ENCODE measurements around the gene CENPX. TPM values are rescaled to one million over a fixed set of nuclear protein-coding genes. Genes with fewer than 3 reads are reported as not detected.

CENPX gene
- polyA plus RNA-seq, 2 donors, result 86.8 to 117 TPM

DNA sequence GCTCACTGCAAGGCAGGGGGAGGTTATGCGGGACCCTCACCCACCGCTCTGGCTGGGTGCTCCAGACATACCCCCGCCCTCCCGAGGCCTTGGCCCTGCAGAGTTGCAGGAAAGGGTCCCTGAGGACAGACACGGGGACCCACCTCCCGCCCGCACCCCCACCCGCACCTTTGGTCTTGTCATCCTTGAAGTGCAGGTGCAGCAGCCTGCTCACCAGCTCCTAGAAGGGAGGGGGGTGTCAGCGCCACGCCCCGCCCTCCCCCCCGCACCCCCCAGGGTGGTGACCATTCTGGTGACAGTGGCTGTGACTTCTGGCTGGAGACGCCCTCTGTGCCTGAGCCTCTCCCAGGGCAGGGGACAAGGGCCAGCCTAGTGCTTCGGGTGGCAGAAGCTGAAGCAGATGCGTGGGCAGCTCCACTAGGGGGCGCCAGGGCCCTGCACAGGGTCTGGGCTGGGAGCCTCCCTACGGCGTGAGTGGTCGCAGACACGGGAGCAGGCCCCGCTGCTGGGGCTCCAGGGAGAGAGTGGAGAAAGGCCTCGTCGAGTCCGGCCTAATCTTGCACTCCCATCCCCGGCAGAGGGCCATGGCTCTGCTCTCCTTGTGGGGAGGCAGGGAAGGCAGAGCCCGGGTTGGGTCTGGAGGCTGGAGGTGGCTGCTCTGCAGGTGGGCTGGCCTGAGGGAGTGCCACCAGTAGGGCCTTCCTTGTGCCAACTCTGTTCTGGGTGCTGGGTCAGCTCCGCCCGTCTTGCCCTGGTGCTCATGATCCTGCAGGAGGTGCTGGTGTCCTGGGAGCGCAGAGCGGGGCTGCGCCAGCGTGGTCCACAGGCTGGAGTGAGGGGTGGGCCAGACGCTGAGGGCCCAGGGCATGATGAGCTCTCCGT lies 2.7 kb downstream of the CENPX start:
- H3K36me3 ChIP-seq (ENCODE audit: control insufficient read depth in 2 of 2, insufficient read depth in 2 of 2, low read length in 1 of 2), result no peaks in the 10 kb centered on the region
- H3K9me3 ChIP-seq (ENCODE audit: control insufficient read depth in 2 of 2, insufficient read depth in 1 of 2, low read depth in 1 of 2, low read length in 1 of 2), result no peaks in the 10 kb centered on the region
- H3K4me1 ChIP-seq (ENCODE audit: control insufficient read depth in 2 of 2, insufficient read depth in 2 of 2, low read length in 1 of 2), result peaks cover 2 to 24% of the 10 kb centered on the region in 2 donors
- H3K27ac ChIP-seq (ENCODE audit: low read depth in 2 of 2, low read length in 1 of 2), result no peak overlapping the region
- H3K27me3 ChIP-seq (ENCODE audit: control insufficient read depth in 1 of 2, insufficient read depth in 2 of 2, low read length in 2 of 2), result no peaks in the 10 kb centered on the region
- H3K4me3 ChIP-seq (ENCODE audit: low read depth in 1 of 2, low read length in 2 of 2), result no peak overlapping the region
- WGBS, 2 donors, result 60 to 65% methylated on average over 32 to 34 of the region's 34 CpGs

DNA sequence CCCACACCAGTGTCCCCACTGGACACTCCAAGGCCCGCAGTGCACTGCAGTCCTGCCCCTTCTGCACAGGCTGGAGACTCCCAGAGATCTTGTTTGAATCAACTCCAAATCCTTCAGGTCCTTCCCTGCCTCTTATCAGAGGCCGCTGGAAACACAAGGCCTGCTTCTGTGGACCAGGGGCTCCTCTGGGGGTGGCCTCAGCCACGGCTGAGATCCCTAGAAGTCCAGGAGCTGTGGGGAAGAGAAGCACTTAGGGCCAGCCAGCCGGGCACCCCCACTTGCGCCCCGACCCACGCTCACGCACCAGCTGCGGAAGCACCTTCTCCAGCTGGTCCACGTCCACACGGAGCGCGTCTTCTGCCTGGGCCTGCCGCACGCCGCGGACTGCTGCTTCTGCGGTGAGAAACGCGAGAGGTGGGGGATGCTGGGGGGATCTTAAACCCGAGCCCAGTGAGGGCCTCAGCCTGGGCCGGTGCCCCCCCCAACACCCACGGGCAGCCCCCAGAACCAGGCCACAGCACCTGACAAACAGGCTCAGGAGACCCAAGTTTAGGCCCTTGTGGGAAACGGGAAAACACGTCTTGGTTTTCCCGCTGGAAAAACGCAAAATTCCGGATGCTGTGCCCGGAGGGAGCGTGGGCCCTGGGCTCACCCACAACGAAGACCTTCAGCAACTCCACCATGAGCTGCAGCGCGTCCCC lies 3.5 kb downstream of the CENPX start:
- no peak overlapping the region for H3K27ac ChIP-seq (ENCODE audit: low read depth in 2 of 2, low read length in 1 of 2)
- no peak overlapping the region for H3K4me3 ChIP-seq (ENCODE audit: low read depth in 1 of 2, low read length in 2 of 2)
- no peaks in the 10 kb centered on the region for H3K36me3 ChIP-seq (ENCODE audit: control insufficient read depth in 2 of 2, insufficient read depth in 2 of 2, low read length in 1 of 2)
- H3K4me1 ChIP-seq (ENCODE audit: control insufficient read depth in 2 of 2, insufficient read depth in 2 of 2, low read length in 1 of 2), result peaks cover 6 to 29% of the 10 kb centered on the region in 2 donors
- no peaks in the 10 kb centered on the region for H3K9me3 ChIP-seq (ENCODE audit: control insufficient read depth in 2 of 2, insufficient read depth in 1 of 2, low read depth in 1 of 2, low read length in 1 of 2)
- H3K27me3 ChIP-seq (ENCODE audit: control insufficient read depth in 1 of 2, insufficient read depth in 2 of 2, low read length in 2 of 2), result no peaks in the 10 kb centered on the region
- WGBS, 2 donors, result 88 to 91% methylated on average over 33 of the region's 33 CpGs

DNA sequence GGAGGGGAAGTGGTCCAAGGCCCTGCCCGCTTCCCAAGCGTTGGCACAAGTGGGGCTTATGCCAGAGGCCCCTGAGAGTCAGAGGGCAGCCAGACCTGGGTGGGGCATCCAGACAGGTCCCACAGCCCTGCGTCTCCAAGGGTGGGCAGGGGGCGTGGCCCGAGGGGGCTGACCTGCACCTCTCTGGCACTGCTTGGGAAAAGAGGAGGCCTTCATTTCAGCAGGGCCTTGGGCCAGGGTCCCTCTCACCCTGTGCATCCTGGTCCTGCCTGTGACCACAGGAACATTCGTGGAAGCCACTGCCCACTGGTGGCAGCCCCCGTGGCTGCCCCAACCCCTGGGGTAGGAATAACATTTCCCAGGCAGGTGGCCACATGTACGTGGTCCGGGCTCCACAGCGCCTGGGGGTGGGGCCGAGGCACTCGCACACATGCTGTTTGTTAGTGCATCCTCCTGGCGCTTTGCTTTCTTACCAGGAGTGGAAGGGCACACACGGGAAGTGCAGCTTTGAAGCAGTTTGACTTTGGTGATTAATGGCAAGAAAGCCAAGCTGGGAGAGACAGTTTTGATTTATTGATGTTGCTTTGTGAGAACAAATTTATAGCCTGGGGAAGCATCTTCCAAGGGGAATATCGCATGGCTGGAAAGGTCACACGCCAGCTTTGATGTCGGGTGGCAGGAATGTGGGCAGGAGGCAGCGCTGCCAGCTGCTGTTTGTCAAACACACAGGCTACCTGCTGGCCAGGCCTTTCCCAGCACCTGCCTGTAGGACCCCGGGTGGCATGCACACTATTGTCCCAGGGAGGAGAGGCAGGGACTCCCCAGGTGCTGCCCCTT lies 4.3 kb downstream of the CENPX start:
- H3K27me3 ChIP-seq (ENCODE audit: control insufficient read depth in 1 of 2, insufficient read depth in 2 of 2, low read length in 2 of 2), result no peaks in the 10 kb centered on the region
- no peak overlapping the region for H3K4me3 ChIP-seq (ENCODE audit: low read depth in 1 of 2, low read length in 2 of 2)
- H3K27ac ChIP-seq (ENCODE audit: low read depth in 2 of 2, low read length in 1 of 2), result no peak overlapping the region
- peaks cover 6 to 29% of the 10 kb centered on the region in 2 donors for H3K4me1 ChIP-seq (ENCODE audit: control insufficient read depth in 2 of 2, insufficient read depth in 2 of 2, low read length in 1 of 2)
- WGBS, 2 donors, result 61 to 63% methylated on average over 19 of the region's 19 CpGs
- H3K36me3 ChIP-seq (ENCODE audit: control insufficient read depth in 2 of 2, insufficient read depth in 2 of 2, low read length in 1 of 2), result no peaks in the 10 kb centered on the region
- H3K9me3 ChIP-seq (ENCODE audit: control insufficient read depth in 2 of 2, insufficient read depth in 1 of 2, low read depth in 1 of 2, low read length in 1 of 2), result no peaks in the 10 kb centered on the region

DNA sequence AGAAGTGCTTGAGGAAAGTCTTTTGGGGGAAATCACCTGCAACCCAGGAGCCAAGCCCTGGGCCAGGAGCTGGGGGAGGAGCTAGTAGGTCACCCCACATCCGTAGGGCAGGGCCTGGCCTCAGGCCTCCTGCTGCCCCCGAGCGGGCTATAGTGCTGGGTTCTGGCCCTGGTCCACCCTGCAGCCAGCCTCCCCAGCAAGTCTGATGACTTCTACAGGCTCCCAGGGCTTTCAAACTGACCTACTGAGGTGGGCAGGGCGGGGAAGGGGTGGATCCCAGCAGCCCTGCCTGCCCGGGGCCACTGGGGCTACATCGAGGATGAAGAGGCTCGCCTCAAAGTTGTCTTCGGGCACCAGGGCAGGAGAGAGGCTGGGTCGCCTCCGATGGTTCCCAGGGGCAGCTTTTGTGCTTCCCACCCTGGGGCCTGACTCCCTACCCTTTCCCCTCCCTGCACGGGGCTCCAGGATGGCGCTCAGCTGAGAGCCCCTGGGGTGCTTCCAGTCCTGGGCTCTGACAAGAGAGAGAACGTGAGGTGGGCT lies 5.0 kb downstream of the CENPX start:
- no peak overlapping the region for H3K27ac ChIP-seq (ENCODE audit: low read depth in 2 of 2, low read length in 1 of 2)
- no peaks in the 10 kb centered on the region for H3K27me3 ChIP-seq (ENCODE audit: control insufficient read depth in 1 of 2, insufficient read depth in 2 of 2, low read length in 2 of 2)
- H3K9me3 ChIP-seq (ENCODE audit: control insufficient read depth in 2 of 2, insufficient read depth in 1 of 2, low read depth in 1 of 2, low read length in 1 of 2), result no peaks in the 10 kb centered on the region
- H3K36me3 ChIP-seq (ENCODE audit: control insufficient read depth in 2 of 2, insufficient read depth in 2 of 2, low read length in 1 of 2), result no peaks in the 10 kb centered on the region
- 75 to 80% methylated on average over 13 of the region's 13 CpGs for WGBS, 2 donors
- H3K4me1 ChIP-seq (ENCODE audit: control insufficient read depth in 2 of 2, insufficient read depth in 2 of 2, low read length in 1 of 2), result peaks cover 6 to 32% of the 10 kb centered on the region in 2 donors
- no peak overlapping the region for H3K4me3 ChIP-seq (ENCODE audit: low read depth in 1 of 2, low read length in 2 of 2)

DNA sequence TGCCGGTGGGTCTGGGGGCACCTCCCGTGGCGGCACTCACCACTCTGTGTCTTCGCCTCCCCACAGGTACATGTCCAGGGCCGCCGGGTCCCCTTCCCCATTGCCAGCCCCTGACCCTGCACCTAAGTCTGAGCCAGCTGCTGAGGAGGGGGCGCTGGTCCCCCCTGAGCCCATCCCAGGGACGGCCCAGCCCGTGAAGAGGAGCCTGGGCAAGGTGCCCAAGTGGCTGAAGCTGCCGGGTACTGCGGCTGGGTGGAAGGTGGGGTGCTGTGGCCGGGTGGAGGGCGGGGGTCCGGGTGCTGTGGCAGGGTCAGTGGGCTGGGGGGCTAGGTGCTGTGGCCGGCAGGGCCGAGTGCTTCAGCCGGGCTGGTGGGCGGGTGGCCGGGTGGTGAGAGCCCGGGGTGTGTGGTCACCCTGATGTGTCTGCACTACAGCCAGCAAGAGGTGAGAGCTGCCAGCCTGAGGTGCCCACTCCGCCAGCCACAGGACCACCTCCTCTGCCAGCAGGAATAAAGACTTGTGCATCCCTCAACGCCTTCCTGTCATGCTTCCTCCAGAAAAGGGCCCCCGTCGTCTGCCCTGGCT lies 5.7 kb downstream of the CENPX start:
- Histone ChIP-seq H3K27ac (ENCODE audit: low read depth in 2 of 2, low read length in 1 of 2) (no peak overlapping the region), H3K36me3 (ENCODE audit: control insufficient read depth in 2 of 2, insufficient read depth in 2 of 2, low read length in 1 of 2) (peaks cover 0 to 2% of the 10 kb centered on the region in 2 donors), H3K9me3 (ENCODE audit: control insufficient read depth in 2 of 2, insufficient read depth in 1 of 2, low read depth in 1 of 2, low read length in 1 of 2) (no peaks in the 10 kb centered on the region), H3K4me1 (ENCODE audit: control insufficient read depth in 2 of 2, insufficient read depth in 2 of 2, low read length in 1 of 2) (peaks cover 5 to 31% of the 10 kb centered on the region in 2 donors), H3K27me3 (ENCODE audit: control insufficient read depth in 1 of 2, insufficient read depth in 2 of 2, low read length in 2 of 2) (no peaks in the 10 kb centered on the region), H3K4me3 (ENCODE audit: low read depth in 1 of 2, low read length in 2 of 2) (no peak overlapping the region)
- WGBS, 2 donors, result 86 to 87% methylated on average over 22 to 24 of the region's 24 CpGs

DNA sequence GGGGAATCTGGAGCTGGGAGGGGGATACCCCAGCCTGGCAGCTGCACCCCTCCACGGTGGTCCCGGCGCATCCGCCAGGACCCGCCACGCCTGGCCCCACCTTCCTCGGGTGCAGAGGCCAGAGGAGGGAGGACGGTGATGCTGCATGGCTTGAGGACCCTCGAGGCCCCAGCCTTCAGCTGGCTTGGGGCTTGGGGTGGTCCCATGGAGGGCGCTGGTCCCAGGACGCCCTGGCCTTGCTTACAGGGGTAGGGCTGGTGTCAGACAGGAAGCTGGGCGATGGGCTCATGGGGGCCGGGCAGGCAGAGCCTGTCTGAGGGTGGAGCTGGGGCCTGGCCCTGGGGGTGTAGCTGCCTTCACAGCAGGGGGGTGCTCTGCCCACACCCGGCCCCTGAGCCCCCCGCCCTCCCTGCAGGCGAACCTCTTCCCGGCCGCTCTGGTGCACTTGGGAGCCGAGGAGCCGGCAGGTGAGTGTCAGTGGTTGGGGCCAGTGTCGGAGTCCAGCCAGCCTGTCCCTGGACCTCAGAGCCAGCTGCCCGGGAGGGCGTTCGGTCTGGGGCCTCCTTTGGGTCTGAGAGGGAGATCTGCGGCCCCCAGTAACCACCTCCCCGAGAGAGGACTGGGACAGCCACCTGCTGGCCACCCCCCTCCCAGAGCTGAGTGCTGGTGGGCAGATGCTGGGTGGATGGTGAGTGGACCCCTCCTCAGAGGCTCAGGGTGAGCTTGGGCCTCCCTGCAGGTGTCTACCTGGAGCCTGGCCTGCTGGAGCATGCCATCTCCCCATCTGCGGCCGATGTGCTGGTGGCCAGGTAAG lies 6.4 kb downstream of the CENPX start:
- Histone ChIP-seq H3K36me3 (ENCODE audit: control insufficient read depth in 2 of 2, insufficient read depth in 2 of 2, low read length in 1 of 2) (peaks cover 0 to 5% of the 10 kb centered on the region in 2 donors), H3K27ac (ENCODE audit: low read depth in 2 of 2, low read length in 1 of 2) (no peak overlapping the region), H3K4me3 (ENCODE audit: low read depth in 1 of 2, low read length in 2 of 2) (no peak overlapping the region), H3K4me1 (ENCODE audit: control insufficient read depth in 2 of 2, insufficient read depth in 2 of 2, low read length in 1 of 2) (peaks cover 4 to 24% of the 10 kb centered on the region in 2 donors), H3K9me3 (ENCODE audit: control insufficient read depth in 2 of 2, insufficient read depth in 1 of 2, low read depth in 1 of 2, low read length in 1 of 2) (no peaks in the 10 kb centered on the region), H3K27me3 (ENCODE audit: control insufficient read depth in 1 of 2, insufficient read depth in 2 of 2, low read length in 2 of 2) (no peaks in the 10 kb centered on the region)
- 88 to 89% methylated on average over 24 to 28 of the region's 28 CpGs for WGBS, 2 donors

DNA sequence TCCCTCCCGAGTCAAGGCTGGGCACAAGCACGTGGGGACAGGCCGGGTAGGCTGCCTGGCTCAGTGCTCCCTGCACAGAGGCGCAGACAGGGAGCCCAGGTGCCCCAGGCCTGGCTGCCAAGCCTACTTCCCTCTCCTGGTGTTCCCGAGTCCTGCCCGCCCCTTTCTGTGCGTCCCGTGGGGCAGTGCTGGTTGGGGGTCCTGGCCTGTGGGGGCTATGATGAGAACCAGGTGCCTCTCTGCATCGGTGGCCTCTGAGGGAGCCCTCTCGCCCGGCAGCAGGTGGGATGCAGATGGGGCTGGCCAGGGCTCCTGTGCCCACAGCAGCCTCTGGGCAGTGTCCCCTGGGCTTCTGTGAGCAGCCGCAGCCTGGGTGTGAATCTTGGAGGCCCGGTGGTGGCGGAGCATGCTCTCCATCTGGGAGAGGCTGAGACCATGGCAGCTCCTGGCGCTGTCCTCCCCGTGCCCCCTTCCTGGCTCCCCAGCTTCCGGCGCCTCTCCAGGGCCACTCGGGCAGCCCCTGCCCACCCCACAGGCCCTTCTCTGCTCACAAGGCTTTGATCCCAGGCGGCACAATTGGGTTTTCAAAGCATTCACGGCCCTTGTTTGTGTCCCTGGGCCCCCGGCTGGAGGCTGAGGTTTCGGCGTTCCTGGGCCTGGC lies 7.2 kb downstream of the CENPX start:
- peaks cover 0 to 5% of the 10 kb centered on the region in 2 donors for H3K36me3 ChIP-seq (ENCODE audit: control insufficient read depth in 2 of 2, insufficient read depth in 2 of 2, low read length in 1 of 2)
- no peak overlapping the region for H3K27ac ChIP-seq (ENCODE audit: low read depth in 2 of 2, low read length in 1 of 2)
- H3K9me3 ChIP-seq (ENCODE audit: control insufficient read depth in 2 of 2, insufficient read depth in 1 of 2, low read depth in 1 of 2, low read length in 1 of 2), result no peaks in the 10 kb centered on the region

DNA sequence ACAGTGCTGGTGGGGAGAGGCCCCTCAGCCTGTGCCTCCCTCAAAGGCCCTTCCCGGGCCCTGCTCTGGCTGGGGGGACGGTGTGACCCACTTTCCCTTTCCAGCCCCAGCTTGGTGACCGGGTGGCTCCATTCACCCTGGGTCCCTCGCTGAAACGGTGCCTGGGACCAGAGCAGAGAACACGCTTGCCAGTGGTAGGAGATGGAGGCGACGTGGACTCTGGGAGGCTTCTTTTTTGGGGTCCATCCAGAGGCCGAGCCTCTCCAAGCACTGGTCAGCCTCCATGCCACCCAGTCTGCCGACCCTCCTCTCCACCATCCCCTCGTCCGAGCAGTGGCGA lies 7.7 kb downstream of the CENPX start:
- Histone ChIP-seq H3K4me1 (ENCODE audit: control insufficient read depth in 2 of 2, insufficient read depth in 2 of 2, low read length in 1 of 2) (peaks cover 4 to 18% of the 10 kb centered on the region in 2 donors), H3K9me3 (ENCODE audit: control insufficient read depth in 2 of 2, insufficient read depth in 1 of 2, low read depth in 1 of 2, low read length in 1 of 2) (no peaks in the 10 kb centered on the region), H3K27me3 (ENCODE audit: control insufficient read depth in 1 of 2, insufficient read depth in 2 of 2, low read length in 2 of 2) (no peaks in the 10 kb centered on the region), H3K36me3 (ENCODE audit: control insufficient read depth in 2 of 2, insufficient read depth in 2 of 2, low read length in 1 of 2) (peaks cover 0 to 5% of the 10 kb centered on the region in 2 donors), H3K4me3 (ENCODE audit: low read depth in 1 of 2, low read length in 2 of 2) (no peak overlapping the region), H3K27ac (ENCODE audit: low read depth in 2 of 2, low read length in 1 of 2) (no peak overlapping the region)
- 70 to 79% methylated on average over 12 to 13 of the region's 13 CpGs for WGBS, 2 donors

More for the DNA sequence above, 7.2 kb downstream of the CENPX start:
- Histone ChIP-seq H3K27me3 (ENCODE audit: control insufficient read depth in 1 of 2, insufficient read depth in 2 of 2, low read length in 2 of 2) (no peaks in the 10 kb centered on the region), H3K4me1 (ENCODE audit: control insufficient read depth in 2 of 2, insufficient read depth in 2 of 2, low read length in 1 of 2) (peaks cover 4 to 18% of the 10 kb centered on the region in 2 donors), H3K4me3 (ENCODE audit: low read depth in 1 of 2, low read length in 2 of 2) (no peak overlapping the region)
- 78 to 84% methylated on average over 24 of the region's 24 CpGs for WGBS, 2 donors
